OCI-LY1 (cell line): Measurements from ENCODE around the gene ZMYM5.
A peak's percentile ranks its signal among the peaks of the same experiment; 100 is the strongest.

Source experiments
- H2AFZ ChIP-seq: fragments of 200-600 bp; sonication (generic), shearing (Covaris generic); 2 replicates; pipeline ENCODE4 v1.6.0; 2014; ENCODE audit warnings: antibody characterized with exemption, mild to moderate bottlenecking, low read length
- H3F3A ChIP-seq: fragments of 200-600 bp; sonication (generic), shearing (Covaris generic); 2 replicates; pipeline ENCODE4 v1.6.0; 2014; ENCODE audit warnings: mild to moderate bottlenecking, antibody characterized with exemption, low read length, moderate library complexity; ENCODE audit not compliant: insufficient read depth
- H3K27ac ChIP-seq: fragments of 200-600 bp; sonication (generic); 2 replicates; pipeline ENCODE4 v1.5.1; 2014; ENCODE audit warnings: low read length, mixed run types, mild to moderate bottlenecking, low read depth; ENCODE audit not compliant: poor library complexity, severe bottlenecking
- H3K27me3 ChIP-seq: fragments of 200-600 bp; sonication (generic); 2 replicates; pipeline ENCODE4 v1.6.0; 2014; ENCODE audit warnings: antibody characterized with exemption, mild to moderate bottlenecking, low read length, moderate library complexity; ENCODE audit not compliant: insufficient read depth
- H3K36me3 ChIP-seq: fragments of 200-600 bp; sonication (generic); 2 replicates; pipeline ENCODE4 v1.6.1; 2014; ENCODE audit warnings: mild to moderate bottlenecking, antibody characterized with exemption, low read length, moderate library complexity, mixed read lengths; ENCODE audit not compliant: insufficient read depth
- H3K4me1 ChIP-seq: fragments of 200-600 bp; sonication (generic); 2 replicates; pipeline ENCODE4 v1.5.1; 2014; ENCODE audit warnings: mild to moderate bottlenecking, low read length, moderate library complexity; ENCODE audit not compliant: insufficient read depth, severe bottlenecking
- H3K4me2 ChIP-seq: fragments of 200-600 bp; sonication (generic), shearing (Covaris generic); 2 replicates; pipeline ENCODE4 v1.6.1; 2014; ENCODE audit warnings: low read length
- H3K4me3 ChIP-seq: fragments of 200-600 bp; sonication (generic); 2 replicates; pipeline ENCODE4 v1.5.1; 2014; ENCODE audit warnings: low read length, low read depth, mild to moderate bottlenecking, mixed read lengths; ENCODE audit not compliant: poor library complexity, severe bottlenecking
- H3K79me2 ChIP-seq: fragments of 200-600 bp; shearing (Covaris generic); 2 replicates; pipeline ENCODE4 v1.6.1; 2016; ENCODE audit warnings: mixed run types, low read length, mixed read lengths; ENCODE audit not compliant: insufficient read depth
- H3K9ac ChIP-seq: fragments of 200-600 bp; sonication (generic), shearing (Covaris generic); 2 replicates; pipeline ENCODE4 v1.6.1; 2014; ENCODE audit warnings: mild to moderate bottlenecking, low read length, mixed read lengths
- H3K9me2 ChIP-seq: fragments of 200-600 bp; sonication (generic), shearing (Covaris generic); 2 replicates; pipeline ENCODE4 v1.6.1; 2014; ENCODE audit warnings: low read depth, mild to moderate bottlenecking, low read length, mixed read lengths
- H3K9me3 ChIP-seq: fragments of 200-600 bp; shearing (Covaris generic); 2 replicates; pipeline ENCODE4 v1.6.1; 2014; ENCODE audit warnings: low read length, mixed read lengths
- H4K20me1 ChIP-seq: fragments of 200-600 bp; sonication (generic), shearing (Covaris generic); 2 replicates; pipeline ENCODE4 v1.6.0; 2016; ENCODE audit warnings: mild to moderate bottlenecking, low read length; ENCODE audit not compliant: insufficient read depth
- CTCF ChIP-seq: fragments of 200-600 bp; sonication (generic), shearing (Covaris generic); IDR thresholded peaks from 2 replicates; pipeline ENCODE4 v1.5.1; 2017; ENCODE audit warnings: mild to moderate bottlenecking, antibody characterized with exemption, low read length, moderate library complexity, mixed read lengths
- EZH2 ChIP-seq: fragments of 200-600 bp; sonication (generic), shearing (Covaris generic); IDR thresholded peaks from 2 replicates; pipeline ENCODE4 v1.8.0; 2017; ENCODE audit warnings: borderline replicate concordance, mixed run types, mild to moderate bottlenecking, antibody characterized with exemption, low read length, moderate library complexity, mixed read lengths

The ZMYM5 gene

GRCh38 chr13:19864746-19865309, 1.4 kb upstream of the ZMYM5 start:
- Histone ChIP-seq H3K9ac (peak overlapping the region; percentile 78), H3K9me2 (no peaks in the 10 kb centered on the region), H3K79me2 (peaks cover 18% of the 10 kb centered on the region), H3K4me2 (peak overlapping the region; percentile 64), H2AFZ (no peak overlapping the region; the same call in 1 of the 2 replicates), H3K27ac (peak overlapping the region; percentile 87), H3K9me3 (no peaks in the 10 kb centered on the region), H3K27me3 (no peaks in the 10 kb centered on the region), H3K4me3 (peak overlapping the region; percentile 84), H3K4me1 (peaks cover 23% of the 10 kb centered on the region), H3K36me3 (peaks cover 8% of the 10 kb centered on the region), H3F3A (no peaks in the 10 kb centered on the region; the same call in 1 of the 2 replicates), H4K20me1 (no peaks in the 10 kb centered on the region)
- no peak for TF ChIP-seq EZH2
- TF ChIP-seq CTCF, result peak; percentile 62

GRCh38 chr13:19864024-19864745, 736 bp upstream of the ZMYM5 start:
- Histone ChIP-seq H2AFZ (no peak overlapping the region), H3F3A (no peaks in the 10 kb centered on the region), H3K9ac (peak overlapping the region; percentile 78), H3K4me1 (peaks cover 23% of the 10 kb centered on the region), H3K4me3 (peak overlapping the region; percentile 84), H4K20me1 (no peaks in the 10 kb centered on the region), H3K4me2 (peak overlapping the region; percentile 64), H3K79me2 (peaks cover 18% of the 10 kb centered on the region), H3K27ac (peak overlapping the region; percentile 87), H3K36me3 (peaks cover 10% of the 10 kb centered on the region), H3K27me3 (no peaks in the 10 kb centered on the region), H3K9me3 (no peaks in the 10 kb centered on the region), H3K9me2 (no peaks in the 10 kb centered on the region)
- TF ChIP-seq CTCF (no peak), EZH2 (no peak)

- H3F3A ChIP-seq, result no peaks in the 10 kb centered on the region
- H3K4me2 ChIP-seq, result peak overlapping the region; percentile 75
- no peaks in the 10 kb centered on the region for H4K20me1 ChIP-seq
- H3K27ac ChIP-seq, result peak overlapping the region; percentile 71
- no peak overlapping the region; the same call in 1 of the 2 replicates for H2AFZ ChIP-seq
- H3K36me3 ChIP-seq, result peaks cover 23% of the 10 kb centered on the region
- no peaks in the 10 kb centered on the region for H3K9me2 ChIP-seq
- no peak for TF ChIP-seq CTCF
- no peak for TF ChIP-seq EZH2
- peaks cover 21% of the 10 kb centered on the region for H3K79me2 ChIP-seq
- peaks cover 23% of the 10 kb centered on the region for H3K4me1 ChIP-seq
- H3K9ac ChIP-seq, result peak overlapping the region; percentile 88
- H3K9me3 ChIP-seq, result no peaks in the 10 kb centered on the region
- H3K27me3 ChIP-seq, result no peaks in the 10 kb centered on the region
- H3K4me3 ChIP-seq, result peak overlapping the region; percentile 84
These were observed 752 bp downstream of the ZMYM5 start for GRCh38 chr13:19862481-19863313.
